HPDE6-E6E7 (cell line): Measurements from ENCODE around the gene MAPKAP1.
A peak's percentile ranks its signal among the peaks of the same experiment; 100 is the strongest.
"Not testable (repeated sequence)": the region's sequence is repeated elsewhere in the genome, so short reads cannot be mapped to it uniquely, and the experiment has no call there.

ENCODE experiments used
- DNase-seq: peaks from one replicate; pipeline ENCODE4 v3.0.0; 2011; ENCODE audit warnings: missing footprints; ENCODE audit errors: extremely low spot score

Gene MAPKAP1

DNA sequence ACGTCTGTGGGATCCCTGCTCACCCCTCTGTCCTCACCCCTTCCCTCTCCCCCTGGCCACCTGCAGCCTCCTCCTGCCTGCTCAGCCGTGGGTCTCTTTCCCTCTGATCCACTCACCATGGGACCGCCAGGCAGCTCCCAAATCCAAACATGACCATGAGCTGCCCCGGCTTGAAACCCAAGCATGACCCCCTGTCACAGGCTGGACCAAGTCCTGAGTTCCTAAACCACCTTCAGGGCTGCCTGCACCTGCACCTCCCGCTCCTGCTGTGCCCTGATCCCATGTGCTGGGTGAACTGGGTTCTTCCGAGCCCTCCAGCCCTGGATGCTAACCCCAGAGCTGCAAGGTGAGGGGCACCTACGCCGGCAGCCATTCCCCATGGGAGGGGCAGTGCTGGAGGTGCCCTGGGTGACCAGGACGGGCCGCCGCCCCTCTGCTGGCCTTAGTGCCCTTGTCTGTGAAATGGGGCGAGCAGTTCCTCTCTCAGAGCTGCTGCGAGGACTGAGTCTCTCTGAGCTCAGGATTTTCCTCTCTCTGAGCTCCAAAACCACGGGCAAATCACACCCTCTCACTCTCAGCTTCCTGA, 295.7 kb downstream of the MAPKAP1 start:
- DNase-seq = no peak

DNA sequence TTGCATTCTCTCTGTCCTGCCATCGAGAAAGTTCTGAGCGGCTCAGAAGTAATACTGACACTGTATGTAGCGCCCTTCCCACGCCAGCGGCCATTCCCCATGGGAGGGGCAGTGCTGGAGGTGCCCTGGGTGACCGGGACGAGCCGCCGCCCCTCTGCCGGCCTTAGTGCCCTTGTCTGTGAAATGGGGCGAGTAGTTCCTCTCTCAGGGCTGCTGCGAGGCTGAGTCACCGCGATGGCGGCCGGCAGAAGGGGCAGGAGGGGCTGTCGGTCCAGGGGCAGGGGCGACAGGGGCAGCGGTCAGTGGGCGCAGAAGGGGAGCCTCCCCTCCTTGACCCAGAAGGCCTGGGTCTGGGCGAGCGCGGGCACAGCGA, 296.5 kb downstream of the MAPKAP1 start:
- no peak for DNase-seq

DNA sequence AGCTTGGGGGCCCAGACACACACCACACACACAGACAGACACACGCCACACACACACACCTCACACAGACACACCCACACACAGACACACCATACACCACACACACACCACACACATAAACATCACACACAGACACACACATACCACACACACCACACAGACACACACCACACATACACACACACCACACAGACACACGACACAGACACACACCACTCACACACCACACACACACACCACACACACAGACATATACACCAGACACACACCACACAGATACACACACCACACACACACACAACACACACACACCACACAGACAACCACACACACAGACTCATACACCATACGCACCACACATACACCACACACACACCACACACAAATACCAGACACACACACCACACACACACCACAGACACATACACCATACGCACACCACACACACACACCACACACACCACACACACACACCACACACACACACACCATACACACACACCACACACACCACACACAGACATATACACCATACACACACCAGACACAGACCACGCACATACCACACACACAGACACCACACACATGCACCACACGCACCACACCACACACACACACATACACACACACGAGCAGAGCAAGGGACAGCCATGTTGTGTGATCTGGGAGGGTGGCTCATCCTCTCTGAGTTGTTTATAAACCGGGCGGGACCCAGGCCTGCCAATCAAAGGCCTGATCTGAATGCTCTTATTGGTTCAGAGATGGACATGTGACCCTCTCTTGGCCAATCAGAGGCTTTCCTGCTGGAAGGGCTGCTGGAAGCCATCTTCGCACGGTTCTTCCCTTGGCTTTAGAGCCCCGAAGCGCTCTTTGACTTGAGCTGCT, 297.1 kb downstream of the MAPKAP1 start:
- DNase-seq = no peak

DNA sequence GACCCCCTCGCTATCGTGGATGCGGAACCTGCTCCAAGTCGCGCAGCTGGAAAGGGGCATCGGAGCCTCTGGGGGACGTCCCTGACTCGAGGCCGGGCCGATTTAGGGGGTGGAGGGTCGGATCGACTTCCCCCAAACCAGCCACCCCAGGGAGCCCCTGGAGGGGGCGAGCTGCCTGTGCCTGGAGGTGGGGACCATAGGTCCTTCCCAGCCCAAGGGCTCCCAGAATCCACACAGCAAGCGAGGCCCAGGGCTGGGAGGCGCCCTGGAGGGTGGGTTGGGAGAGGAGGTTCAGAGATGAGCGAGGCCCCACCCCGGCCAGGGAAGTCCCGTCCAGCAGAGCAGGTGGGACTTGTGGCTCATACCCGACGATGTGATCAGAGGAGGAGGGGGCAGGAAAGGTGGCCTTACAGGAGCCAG, 297.8 kb downstream of the MAPKAP1 start:
- no peak for DNase-seq

DNA sequence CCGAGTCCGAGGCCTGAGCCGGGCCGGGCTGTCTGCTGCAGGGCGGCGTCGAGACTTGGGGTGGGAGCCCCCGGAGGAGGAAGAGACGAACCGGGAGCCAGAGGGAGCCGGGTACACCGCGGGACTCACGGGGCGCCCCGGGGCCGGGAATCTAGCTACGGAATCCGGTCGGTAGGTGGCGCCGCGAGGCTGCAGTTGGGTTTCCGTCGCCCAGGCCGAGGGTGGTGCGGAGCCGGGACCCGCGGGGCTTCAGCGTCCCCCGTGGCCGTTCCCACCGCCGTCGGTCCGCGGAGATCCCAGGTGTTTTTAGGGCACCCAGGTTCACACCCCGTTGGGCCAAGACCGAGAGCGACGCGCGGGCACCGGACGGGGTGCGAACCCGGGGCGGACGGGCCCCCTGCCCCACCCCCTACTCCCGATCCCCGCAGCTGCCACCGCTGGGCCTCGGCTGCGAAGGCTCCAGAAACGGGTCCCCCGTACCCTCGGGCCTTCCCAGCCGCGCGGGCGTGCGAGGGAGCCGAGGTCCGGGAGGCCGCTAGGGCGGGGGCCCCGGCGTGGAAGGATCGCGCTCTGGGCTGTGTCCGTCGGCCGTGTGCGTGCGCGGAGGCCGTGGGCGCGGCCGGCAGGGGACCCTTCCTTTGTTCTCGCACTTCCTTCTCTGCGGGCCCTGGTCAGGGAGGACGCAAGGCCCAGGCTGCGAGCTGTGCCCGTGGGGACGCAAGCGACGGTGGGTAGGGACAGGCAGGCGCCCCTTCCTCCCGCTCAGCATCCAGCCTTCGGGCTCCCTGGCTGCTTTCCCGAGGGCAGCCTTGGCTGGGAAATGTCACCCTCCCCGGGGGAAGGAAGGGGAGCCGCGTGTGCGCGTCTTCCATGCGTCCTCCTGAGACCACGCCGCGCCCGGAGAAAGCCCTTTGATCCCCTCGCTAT, 298.8 kb downstream of the MAPKAP1 start:
- peak; percentile 84 for DNase-seq

DNA sequence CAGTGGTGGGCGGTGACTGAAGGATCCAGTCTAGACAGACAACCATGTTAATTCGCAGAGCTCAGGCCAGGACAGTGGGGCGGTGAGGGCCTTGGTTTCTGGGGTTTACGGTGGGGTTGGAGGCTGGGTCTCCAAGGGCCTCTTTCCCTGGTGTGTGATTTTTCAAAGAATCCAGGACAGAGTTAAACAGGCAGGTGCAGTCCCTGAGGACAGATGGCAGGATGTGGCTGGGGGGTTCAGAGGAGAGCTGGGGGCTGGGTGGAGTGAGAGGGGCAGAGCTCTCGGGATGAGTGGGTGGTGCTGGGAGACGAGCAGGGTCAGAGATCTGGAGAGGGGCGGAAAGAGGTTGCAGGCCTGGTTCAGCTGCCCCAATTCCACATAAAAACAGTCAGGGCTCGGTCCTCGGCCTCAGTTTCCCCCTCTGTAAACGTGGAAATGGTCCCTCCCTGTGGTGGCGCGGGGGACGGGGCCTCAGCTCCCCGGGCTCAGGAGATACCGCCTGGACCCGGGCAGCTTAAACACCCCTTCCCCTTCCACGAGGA, 299.5 kb downstream of the MAPKAP1 start:
- DNase-seq = no peak

DNA sequence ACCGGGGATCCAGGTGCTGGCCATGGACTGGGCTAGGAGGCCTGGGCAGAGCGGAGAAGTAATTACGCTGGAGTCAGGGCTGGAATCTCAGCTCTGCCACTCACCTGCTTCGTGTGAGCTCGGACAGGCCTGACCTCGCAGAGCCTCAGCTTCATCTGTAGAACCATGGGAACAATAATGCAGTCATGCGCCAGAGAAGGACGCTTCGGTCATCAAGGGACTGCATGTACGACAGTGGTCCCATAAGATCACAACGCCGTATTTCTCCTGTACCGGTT, 300.3 kb downstream of the MAPKAP1 start:
- no peak for DNase-seq

DNA sequence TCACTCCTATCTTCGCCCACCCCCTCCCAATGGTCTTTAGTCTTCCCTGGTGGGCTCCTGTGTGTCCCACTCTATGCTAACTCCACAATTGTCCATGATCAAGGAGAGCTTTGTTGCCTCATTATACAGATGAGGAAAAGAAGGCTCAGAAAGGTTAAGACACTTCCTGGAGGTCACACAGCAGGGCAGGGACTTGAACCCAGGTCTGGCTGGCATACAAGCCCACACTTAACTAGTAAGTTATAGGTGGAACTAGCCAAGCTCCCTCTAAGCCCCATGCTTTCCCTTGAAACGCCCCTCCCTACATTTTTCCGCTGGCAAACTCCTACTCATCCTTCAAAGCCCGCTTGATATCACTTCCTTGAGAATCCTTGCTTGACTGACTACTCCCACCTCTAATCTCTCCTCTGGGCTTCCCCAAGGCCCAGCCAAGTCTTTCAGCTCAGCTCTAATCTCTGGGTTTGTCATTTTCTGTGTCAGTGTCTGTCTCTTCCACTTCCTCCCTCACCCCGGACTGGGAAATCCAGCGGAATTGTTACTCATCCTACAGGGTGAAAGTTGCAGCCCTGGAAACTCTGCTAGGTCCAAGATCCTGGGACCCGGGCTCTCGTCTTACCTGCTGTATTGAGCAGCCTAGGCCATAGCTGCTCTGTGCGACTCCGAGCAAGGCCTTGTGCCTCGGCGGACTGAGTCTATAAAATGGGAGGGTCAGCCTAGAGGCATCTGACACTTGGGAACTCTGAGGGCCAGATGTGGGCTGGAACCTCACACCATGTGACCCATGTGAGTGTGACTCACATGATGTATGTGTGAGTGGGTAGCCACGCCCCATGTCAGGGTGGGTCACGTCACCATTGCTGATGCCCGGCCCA, 300.8 kb downstream of the MAPKAP1 start:
- peak; percentile 51 for DNase-seq

DNA sequence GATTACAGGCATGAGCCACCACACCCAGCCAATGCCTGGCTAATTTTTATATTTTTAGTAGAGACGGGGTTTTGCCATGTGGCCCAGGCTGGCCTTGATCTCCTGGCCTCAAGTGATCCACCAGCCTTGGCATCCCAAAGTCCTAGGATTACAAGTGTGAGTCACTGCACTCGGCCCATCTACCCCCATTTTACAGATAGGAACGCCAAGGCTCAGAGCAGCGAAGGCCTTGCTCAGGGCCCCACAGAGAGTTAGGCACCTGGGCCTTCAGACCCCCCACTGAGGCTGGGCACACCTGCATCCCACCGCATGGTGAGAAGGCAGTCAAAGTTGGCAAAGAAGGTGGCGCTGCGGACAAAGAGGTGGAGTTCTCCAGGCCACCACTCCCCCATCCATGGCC, 302.3 kb downstream of the MAPKAP1 start:
- DNase-seq = no peak

DNA sequence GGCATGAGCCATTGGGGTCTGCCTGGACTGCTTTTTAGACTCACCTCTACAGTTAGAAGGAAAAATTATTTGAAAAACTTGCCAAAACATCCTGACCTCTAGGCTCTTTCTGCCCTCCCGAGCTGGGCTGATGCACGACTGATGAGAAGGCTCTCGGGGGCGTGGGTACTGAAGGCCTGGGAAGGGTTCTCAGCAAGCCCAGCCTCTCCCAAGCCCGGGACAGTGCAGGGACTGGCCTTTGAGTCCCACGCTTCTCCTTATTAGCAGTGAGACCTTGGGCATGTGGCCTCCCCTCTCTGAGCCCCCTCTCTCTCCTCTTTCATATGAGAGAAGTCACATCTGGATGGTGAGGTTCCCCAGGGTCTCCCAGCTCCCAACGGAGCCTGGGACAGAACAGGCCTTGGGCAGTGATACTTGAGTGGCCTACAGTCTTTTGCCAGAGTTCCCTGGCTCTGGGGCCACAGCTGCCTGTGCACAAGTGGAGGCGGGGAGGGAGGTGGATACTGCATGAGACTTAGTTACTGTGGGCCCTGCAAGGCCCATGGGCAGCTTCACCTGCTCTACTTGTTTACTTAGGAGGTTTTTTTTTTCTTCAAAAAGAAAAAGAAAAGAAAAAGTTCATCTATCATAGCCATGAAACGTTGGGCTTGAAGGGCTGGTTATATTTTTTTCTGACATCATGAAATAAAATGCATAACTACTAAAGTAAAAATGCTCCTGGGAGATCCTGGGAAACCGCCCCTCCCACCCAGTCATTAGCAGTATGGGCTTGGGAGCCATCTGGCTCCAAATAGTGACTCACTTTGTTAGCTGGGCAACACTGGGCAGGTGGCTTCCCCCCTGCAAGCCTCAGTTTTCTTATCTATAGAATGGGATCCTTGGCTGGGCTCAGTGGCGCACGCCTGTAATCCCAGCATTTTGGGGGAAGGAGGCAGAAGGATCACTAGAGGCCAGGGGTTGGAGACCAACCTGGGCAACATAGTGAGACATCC, 306.0 kb downstream of the MAPKAP1 start:
- DNase-seq = no peak

DNA sequence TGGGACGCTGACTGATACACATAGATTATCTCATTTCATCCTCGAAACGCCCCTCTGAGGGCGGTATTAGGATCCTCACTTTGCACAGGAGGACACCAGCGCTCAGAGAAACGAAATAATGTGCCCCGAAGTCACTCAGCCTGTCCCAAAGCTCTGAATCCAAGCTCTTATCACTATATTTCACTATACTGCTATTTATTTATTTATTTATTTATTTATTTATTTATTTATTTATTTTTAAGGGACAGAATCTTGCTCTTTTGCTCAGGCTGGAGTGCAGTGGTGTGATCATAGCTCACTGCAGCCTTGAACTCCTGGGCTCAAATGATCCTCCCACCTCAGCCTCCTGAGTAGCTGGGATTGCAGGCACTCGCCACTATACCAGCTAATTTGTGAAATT, 306.8 kb downstream of the MAPKAP1 start:
- DNase-seq = not testable (repeated sequence)

DNA sequence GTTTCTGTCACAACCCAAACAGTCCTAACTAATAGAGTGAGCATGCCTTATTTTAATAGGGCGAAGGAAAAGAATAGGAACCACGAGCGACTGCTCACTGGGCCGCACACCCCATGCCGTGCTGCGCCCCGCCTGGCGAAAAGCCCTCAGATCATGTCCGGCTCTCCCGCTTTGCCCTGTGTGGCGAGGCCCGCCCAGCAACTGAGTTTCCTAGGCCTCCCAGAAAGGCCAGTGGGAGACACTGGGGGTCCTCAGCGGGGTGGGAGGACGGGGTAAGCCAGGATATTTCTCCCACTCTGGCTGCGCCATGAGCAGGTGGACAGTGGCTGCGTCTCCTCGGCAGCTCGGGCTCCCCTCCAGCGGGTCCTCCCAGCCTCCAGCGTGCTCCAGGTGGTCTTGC, 307.3 kb downstream of the MAPKAP1 start:
- no peak for DNase-seq

DNA sequence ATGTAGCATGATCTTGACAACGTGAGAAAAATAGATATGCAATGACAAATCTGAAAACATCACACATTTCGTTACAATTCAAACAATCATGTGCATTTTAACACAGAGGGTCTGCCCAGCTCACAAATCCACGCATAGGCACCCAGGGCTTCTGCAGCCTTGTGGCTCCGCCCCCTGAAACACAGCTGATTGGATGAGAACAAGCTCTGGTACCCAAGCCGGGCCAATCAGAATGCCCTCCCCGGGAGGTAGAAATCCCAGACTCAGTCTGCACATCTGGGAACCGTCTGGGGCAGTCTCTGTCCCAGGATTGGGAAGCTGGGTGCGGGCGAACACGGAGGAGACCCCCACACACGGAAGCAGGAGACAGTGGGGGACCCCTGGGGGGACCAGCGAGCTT, 307.8 kb downstream of the MAPKAP1 start:
- no peak for DNase-seq

DNA sequence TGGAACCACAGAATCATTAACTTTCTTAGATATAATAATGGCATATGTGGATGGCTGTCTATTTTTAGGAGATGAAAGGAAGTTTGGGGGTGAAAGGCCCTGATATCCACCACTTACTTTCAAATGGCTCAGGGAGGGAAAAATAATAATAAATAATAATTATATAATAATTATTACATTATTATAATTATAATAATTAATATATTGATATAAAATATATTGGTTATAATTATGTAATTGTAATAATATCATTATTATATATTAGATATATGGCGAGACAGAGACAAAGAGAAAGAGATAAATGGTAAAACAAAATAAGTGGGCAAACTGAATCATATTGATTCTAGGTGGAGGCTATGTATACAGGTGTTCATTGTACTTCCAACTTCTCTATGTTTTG, 308.8 kb downstream of the MAPKAP1 start:
- no peak for DNase-seq

DNA sequence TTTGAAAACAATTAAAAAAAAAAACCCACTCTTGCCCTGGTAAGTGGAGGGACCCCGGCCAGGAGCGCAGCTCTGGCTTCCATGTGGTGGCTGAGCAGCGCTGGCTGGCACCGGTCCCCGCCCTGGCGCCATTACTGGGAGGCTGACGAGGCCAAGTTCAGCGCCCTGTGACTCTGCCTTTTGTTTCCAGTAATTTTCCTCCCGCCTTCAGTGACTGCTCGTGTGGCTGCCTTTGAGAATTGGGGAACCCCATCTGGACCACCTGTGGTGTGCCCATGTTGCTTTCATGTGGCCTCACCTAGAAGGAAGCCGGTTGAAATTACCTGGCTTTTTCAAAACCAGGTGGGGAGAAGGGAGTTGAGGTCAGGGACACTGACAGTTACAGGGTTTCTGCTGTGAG, 309.3 kb downstream of the MAPKAP1 start:
- DNase-seq = no peak

DNA sequence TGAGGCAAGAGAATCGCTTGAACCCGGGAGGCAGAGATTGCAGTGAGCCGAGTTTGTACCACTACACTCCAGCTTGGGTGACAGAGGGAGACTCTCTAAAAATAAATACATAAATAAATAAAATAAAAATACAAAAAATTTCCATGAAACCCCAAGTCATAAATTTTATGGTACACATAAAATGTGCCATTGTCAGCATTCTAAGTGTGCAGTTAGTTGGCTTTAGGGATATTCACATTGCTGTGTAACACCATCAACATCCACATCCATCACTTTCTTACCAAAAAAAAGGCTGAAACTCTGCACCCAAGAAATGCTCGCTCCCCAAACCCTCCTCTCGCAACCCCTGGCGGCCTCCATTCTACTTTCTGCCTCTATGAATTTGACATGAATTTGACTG, 310.2 kb downstream of the MAPKAP1 start:
- no peak for DNase-seq

DNA sequence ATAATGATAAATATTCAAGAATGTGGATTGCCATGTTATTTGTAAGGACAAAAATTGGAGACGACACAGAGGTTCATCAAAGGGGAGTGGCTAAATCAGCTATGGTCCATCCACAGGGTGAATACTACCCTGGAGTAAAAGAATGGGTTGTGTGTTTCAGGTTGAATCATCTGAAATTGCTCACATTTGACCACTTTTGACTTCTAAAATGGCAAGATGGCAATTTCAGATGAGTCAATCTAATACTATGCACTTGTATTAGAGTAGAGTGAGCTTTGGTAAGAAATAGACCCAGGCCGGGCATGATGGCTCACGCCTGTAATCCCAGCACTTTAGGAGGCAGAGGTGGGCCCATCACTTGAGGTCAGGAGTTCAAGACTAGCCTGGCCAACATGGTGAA, 313.6 kb downstream of the MAPKAP1 start:
- DNase-seq = no peak

DNA sequence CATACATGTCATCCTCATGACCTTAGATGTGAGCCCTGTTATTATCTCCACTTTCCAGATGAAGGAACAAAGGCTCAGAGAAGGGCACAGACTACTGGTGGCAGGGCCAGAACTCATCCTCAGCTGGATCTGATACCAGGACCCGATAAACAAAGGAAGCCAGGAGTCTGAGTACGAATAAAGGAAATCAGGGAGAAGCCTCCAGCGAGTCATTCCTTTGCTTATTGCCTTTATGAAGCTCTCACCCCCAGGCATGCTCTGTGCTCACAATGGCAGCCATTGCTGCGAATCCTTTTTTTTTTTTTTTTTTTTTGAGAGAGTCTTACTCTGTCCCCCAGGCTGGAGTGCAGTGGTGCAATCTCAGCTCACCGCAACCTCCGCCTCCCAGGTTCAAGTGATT, 315.3 kb downstream of the MAPKAP1 start:
- no peak for DNase-seq

DNA sequence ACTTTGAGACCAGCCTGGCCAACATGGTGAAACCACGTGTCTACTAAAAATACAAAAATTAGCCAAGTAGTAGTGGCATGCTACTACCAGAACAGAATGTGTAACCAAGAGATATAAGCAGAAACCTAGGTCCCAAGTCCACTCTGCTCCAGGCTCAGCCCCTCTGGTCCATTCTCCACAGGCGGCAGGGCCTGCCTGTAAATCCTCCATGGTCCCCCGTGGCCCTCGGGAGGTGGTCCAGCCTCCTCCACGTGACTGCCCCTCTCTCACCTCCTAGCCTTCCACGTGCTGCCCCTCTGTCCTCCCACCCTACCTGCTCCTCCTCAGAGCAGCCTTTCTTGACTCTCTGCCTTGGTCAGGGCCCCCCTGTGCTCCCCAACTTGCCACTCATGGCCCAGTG, 318.0 kb downstream of the MAPKAP1 start:
- DNase-seq = no peak

DNA sequence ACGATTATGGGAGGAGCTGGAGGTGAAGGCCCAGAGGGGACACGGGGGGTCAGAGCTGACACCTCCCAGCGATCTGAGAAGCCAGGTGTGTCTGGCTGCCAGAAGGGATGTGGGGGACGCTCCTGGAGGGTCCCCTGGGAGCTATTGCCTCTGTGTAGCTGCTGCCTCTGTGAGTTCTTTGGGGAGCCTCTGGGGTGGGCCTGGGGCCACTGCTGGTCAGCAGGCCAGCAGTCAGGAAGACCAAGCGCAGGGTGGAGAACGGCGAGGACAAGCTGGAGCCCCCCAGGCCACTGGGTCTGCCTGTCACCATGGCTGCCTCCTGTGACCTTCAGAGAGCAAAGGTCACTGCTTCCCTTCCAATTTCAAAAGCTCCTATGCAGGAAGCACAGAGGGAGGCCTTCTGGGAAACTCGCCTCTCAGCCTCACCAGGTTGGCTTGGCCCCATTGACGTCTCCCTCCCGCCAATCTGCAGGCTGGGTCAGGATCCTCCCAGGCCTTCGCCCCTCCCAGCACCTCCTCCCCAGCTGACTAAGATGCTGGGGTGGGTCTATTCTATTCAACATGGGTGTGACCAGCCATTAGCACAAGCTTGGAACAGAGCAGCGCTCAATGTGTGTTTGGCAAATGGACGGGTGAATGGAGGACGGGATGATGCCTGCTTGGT, 319.0 kb downstream of the MAPKAP1 start:
- DNase-seq = no peak
